Stimulated activated CD4-positive, alpha-beta T cell treated with anti-CD3 and anti-CD28 coated beads, Interleukin-4, amount 100 ng/mL, for 4 hours (primary cell): ENCODE measurements around the gene TBCB.
"Not testable (repeated sequence)": the region's sequence is repeated elsewhere in the genome, so short reads cannot be mapped to it uniquely, and the experiment has no call there.

Experiments used
- DNase-seq, 2 experiments: peaks; one replicate each; pipeline ENCODE4 v3.0.0-alpha.2; 2020

TBCB gene

GRCh38 chr19:36139473-36140303 lies 24.4 kb downstream of the TBCB start, which contains the start of gene CAPNS1:
Gene CAPNS1 (plus strand): TSS chr19:36140066. CDS start chr19:36141012, 946 bp downstream.
- DNase-seq, result peak; percentile 88 to 90

- peak; percentile 28 to 31 for DNase-seq
Measured at GRCh38 chr19:36140304-36141038, 25.2 kb downstream of the TBCB start.

DNA sequence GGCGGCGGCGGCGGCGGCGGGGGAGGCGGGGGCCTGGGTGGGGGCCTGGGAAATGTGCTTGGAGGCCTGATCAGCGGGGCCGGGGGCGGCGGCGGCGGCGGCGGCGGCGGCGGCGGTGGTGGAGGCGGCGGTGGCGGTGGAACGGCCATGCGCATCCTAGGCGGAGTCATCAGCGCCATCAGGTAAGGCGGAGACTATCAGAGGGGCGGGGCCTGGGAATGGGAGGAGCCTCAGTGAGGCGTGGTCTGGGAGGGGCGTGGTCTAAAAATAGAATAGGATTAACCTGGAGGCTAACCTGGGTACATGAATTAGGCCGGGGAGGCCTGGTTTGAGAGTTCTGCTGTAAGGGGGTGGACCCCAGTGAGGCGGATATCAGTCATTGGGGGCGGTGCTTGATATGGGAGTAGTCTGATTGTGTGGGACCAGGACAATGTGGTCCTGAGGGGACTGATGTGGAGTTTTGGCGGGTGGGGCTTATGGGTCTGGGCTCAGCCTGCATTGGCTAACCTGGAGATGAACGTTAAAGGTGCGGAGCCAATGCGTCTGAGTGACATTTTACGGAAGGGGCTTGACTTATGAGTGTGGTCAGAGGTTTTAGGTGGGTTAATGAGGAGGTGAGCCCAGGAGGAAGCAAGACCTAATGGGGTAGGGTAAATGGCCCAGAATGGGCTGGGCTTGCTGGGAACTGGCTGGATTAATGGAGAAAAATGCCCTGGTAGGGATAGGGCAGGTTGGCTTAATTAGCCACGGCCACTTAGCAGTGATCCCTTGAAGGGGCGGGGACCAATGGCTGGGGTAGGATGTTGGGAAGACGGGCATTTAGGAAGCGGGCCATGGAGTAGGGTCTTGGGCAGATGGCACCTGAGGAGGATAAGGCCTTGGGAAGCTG lies 26.0 kb downstream of the TBCB start:
- DNase-seq, result peak; percentile 86 to 89

DNA sequence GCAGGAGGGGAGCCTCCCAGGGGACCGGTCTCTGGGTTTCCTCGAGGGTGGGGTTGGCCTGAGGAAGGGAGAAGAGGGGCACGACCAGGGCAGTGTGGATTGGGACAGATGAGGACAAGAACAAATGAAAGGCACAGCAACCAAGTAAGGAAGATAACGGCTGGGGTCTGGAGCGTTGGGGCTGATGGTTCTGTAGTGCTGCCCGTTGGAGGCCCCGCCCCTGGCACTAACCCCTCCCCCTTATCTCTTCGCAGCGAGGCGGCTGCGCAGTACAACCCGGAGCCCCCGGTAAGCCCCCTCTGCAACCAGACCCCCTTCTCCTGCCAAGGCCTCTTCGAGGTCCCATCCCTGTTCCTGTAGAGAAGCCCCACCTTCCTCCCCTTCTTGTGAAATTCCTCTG lies 26.8 kb downstream of the TBCB start:
- DNase-seq, result no peak

DNA sequence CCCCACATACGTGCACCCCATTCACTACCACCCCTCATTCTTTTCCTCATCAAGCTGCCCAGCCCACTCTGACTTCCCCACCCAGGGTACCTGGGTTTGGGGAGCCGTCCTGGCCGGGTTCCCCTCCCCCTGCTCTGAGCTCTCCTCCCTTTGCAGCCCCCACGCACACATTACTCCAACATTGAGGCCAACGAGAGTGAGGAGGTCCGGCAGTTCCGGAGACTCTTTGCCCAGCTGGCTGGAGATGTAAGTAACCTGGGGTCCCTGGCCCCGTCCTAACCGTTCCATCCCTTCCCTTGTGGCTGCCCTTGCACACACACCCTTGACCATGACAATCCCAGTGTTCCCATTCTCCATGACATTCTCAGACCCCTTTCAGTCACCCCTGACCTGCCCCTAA lies 27.2 kb downstream of the TBCB start:
- DNase-seq, result no peak

DNA sequence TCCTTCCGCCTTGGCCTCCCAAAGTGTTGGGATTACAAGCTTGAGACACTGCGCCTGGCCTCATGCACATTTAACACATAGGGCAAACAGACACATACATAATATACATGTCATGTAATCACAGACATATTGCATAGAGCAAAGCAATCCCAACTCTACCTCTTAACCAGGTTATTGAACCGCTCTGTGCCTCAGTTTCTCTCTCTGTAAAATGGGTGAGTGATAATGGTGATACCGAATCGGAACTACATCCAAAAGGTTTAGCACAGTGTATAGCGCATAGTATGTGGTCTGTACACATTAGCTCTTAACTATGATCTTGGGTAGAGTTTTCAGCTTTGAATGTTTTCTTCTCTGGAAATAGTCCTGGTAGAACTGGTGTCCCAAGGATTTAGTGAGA lies 29.4 kb downstream of the TBCB start:
- no peak for DNase-seq

GRCh38 chr19:36149673-36150406 lies 34.6 kb downstream of the TBCB start:
- no peak for DNase-seq

DNA sequence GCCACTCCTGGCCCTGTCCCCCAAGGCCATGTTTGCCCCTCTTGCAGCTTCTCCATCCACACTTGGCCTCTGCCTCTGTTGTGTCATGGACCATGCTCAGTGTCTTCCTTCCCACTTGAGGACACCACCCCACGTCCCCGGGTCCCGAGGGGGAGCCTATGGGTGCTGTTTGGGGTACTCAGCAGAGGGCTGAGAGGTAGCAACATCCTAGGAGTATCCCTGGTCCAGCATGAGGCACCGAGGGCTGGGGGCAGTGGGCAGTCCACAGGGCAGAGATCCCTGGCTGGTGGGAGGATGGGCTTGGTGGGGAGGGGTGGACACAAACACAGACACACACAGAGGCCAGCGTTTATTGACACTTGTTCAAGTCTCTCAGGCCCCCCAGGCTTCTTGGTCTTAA lies 35.3 kb downstream of the TBCB start:
- DNase-seq, result no peak

DNA sequence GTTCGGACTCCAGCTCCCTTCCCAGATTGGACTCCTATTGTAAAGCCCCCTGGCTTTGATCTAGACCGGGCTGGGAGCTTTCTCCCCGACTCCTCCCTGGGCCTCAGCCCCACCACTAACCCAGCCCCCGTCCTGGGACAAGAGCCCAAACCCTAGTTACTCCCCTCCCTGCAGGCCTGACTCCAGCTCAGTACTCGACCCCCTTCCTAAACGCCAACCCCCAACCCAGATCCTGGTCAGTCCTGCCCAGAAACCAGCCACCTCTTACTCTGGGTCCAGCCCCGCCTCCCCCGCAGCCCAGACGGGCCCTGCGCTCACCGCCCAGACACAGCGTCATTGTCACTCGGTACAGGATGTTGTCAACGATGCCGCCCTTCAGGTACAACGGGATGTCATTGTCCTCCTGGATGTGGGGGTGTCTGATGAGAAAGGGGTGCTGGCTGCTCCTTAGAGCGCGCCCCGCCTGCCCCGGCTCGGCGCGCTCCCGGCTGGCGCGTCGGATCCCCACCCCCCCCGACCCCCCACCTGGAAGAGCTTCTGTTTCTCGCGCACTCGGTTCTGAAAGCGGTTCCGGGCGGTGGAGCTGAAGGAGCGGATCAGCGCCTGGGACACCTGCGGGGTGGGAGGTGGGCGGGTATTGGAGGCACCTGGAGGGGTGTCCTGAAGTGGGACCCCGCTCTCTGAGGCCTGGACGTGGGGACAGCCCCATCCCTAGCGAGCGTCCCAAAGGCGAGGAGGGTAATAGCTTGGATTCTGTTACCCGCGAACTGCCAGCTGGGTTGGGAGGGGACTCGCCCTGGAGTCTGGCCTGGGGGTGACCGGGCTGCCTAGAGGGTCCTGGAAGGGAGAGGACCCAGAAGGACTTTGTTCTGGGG lies 36.1 kb downstream of the TBCB start:
- DNase-seq, result no peak

DNA sequence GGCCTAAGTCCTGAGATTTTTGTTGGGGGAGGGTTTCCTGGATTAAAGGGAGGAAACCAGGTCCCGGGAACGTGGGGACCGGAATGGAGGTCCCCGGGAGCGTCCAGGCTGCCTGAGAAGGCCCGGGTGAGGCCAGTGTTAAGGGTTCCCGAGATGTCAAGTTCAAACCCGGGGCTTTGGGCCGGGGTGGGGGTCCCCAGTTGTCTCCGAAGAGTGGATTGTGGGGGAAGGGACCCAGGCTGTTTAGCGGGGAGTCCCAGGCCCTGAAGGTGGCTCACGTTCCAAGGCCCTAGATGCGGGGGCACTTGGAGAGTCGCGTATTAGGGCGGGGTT lies 36.7 kb downstream of the TBCB start:
- no peak for DNase-seq

DNA sequence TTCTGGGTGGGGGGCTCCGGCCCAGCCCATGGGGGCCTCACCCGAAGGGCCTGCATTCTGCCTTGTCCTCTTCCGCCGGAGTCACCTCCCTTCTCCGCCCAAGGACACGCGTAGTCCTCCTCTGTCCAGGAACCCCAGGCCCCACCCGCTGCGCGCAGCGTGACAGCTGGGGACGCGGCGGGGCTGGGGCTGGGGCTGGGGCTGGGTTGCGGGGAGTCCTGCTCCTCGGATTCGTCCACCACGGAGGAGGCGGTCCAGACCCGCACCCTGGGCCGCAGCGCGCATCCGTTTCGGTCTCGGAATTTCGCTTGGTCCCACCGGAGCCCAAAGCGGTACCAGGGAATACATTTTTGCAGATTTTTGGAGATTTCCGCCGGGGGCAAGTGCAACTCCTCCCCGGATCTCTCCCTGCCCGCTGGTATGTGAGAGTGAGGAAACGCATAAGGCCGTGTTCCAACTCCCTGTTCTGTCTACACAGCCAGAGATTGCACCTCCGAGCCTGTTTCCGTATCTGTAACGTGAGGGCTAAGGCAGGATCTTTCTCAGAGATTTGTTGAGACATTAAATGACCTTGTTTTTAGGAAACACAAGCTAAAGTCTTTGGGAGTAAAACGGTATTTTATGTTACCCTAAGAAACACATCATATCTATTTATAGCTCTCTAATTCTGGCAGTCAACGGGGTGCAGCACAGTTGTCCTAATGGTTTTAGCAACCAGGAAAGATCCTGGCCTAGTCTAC lies 37.3 kb downstream of the TBCB start, which contains the start of gene COX7A1:
Gene COX7A1 (minus strand): TSS at position 96 of the 740 bp plus-strand sequence. CDS start 40 bp downstream, at position 56.
- DNase-seq, result no peak

- DNase-seq, result no peak
Measured at GRCh38 chr19:36153126-36153525, 37.9 kb downstream of the TBCB start.

DNA sequence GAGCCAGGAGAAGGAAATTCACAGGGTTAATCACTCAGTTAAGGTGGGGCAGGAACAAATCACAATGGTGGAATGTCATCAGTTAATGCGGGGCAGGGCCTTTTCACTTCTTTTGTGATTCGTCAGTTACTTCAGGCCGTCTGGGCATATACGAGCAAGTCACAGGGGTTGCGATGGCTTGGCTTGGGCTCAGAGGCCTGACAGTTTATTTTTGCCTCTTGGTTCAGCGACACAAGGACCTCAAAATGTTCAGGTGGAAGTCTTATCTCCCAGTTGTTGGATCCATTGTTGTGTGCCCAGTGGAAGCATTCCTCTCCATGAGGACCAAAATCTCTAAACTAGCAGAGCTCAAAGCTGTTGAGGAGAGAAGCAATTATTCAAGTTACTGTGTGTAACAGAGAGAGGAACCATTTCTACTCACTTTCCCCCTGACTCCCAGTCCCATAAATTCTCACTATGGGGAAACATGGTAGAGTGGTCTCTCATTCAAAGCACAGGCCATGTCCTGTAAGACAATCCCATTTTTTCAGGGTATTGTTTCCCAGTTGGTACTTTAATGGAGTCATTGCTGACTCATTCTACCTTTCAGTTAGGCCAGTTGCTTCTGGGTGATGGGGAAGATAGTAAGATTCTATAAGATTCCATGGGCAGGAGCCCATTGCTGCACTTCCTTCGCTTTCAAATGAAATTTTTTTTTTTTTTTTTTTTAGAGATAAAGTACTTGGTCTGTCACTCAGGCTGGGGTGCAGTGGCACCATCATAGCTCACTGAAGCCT lies 45.7 kb downstream of the TBCB start:
- DNase-seq, result no peak

GRCh38 chr19:36163813-36164212 lies 48.5 kb downstream of the TBCB start:
- DNase-seq, result no peak

DNA sequence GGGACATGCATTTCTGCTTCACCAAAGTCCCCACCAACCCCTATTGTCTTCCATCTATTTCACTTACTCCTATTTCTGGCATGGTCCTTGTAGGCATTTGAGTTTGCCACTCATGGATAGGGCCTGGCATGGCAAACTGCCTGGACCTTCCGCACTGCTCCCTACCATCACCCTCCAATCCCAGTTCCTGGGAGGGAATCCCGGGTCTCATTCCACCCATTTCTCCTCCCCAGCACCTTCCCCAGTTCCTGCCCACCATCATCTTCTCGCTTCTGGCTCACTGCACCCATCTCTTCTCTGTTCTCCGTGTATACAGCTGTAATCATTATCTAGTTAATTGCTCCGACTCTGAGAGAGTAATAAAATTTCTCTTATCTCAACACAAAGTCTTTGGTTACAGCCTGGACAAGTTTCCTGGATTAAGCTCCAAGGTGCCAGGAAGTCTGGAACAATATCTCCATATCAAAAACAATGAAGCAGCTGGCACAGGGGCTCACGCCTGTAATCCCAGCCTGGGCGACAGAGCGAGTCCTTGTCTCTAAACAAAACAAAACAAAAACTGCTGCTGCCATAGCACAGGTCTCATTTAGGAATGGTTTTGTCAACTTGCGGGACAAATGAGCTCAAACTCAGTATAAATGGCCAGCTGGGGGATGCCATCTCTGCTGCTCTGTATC lies 54.0 kb downstream of the TBCB start:
- no peak for DNase-seq

GRCh38 chr19:36172852-36173251 lies 57.6 kb downstream of the TBCB start:
- DNase-seq, result no peak

DNA sequence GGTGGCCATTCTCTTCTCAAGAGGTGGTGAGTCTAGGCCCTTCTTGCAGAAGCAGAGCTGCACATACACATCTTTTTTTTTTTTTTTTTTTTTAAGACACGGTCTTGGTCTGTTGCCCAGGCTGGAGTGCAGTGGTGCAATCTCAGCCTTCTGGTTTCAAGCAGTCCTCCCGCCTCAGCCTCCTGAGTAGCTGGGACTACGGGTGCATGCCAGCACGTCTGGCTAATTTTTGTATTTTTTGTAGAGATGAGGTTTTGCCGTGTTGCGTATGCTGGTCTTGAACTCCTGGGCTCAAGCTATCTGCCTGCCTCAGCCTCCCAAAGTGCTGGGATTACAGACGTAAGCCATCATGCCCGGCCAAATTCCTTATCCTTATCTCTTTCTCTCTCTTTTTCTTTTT lies 58.6 kb downstream of the TBCB start:
- DNase-seq, result not testable (repeated sequence)
